ENCODE measurements around the gene AKNAD1.

Gene AKNAD1

GRCh38 chr1:108801101-108801500 lies 55.8 kb downstream of the AKNAD1 start:
- no peaks in the 10 kb centered on the region for H3K79me2 ChIP-seq (ENCODE audit: low read length)
- H3K9ac ChIP-seq (ENCODE audit: low read length) = no peak overlapping the region
- H3K9me2 ChIP-seq (replicated peaks; ENCODE audit: insufficient read depth, low read length) = no peaks in the 10 kb centered on the region
- H3K36me3 ChIP-seq (replicated peaks; ENCODE audit: insufficient read depth, low read length) = no peaks in the 10 kb centered on the region
- H3K4me3 ChIP-seq (ENCODE audit: low read length) = no peak overlapping the region
- H3K9me3 ChIP-seq (replicated peaks; ENCODE audit: insufficient read depth, low read length) = no peaks in the 10 kb centered on the region
- no peak overlapping the region for H3K4me2 ChIP-seq (ENCODE audit: low read depth, low read length)
- no peak for DNase-seq
- H3F3A ChIP-seq (ENCODE audit: insufficient read depth, low read length) = no peaks in the 10 kb centered on the region
- no peak overlapping the region for H3K27ac ChIP-seq (ENCODE audit: low read length)
- no peak for TF ChIP-seq CTCF (IDR thresholded peaks at IDR 0.05; ENCODE audit: low read length)
- no peak for TF ChIP-seq EZH2phosphoT487 (IDR thresholded peaks at IDR 0.05; ENCODE audit: low read length)
- no peak for TF ChIP-seq EZH2 (optimal IDR thresholded peaks at IDR 0.05; ENCODE audit: low read depth, low read length)
- no peaks in the 10 kb centered on the region for H3K27me3 ChIP-seq (replicated peaks; ENCODE audit: insufficient read depth, low read length)
- no peak overlapping the region for H2AFZ ChIP-seq (ENCODE audit: low read length)
- H3K4me1 ChIP-seq (ENCODE audit: low read length) = no peaks in the 10 kb centered on the region
- H4K20me1 ChIP-seq (ENCODE audit: insufficient read depth, low read length) = no peaks in the 10 kb centered on the region

- H3K4me2 ChIP-seq (ENCODE audit: low read depth, low read length) = no peak overlapping the region
- H4K20me1 ChIP-seq (ENCODE audit: insufficient read depth, low read length) = no peaks in the 10 kb centered on the region
- H3K9me3 ChIP-seq (replicated peaks; ENCODE audit: insufficient read depth, low read length) = no peaks in the 10 kb centered on the region
- H3K27ac ChIP-seq (ENCODE audit: low read length) = no peak overlapping the region
- no peaks in the 10 kb centered on the region for H3K79me2 ChIP-seq (ENCODE audit: low read length)
- TF ChIP-seq CTCF (IDR thresholded peaks at IDR 0.05; ENCODE audit: low read length) = no peak
- TF ChIP-seq EZH2 (optimal IDR thresholded peaks at IDR 0.05; ENCODE audit: low read depth, low read length) = no peak
- no peak for TF ChIP-seq EZH2phosphoT487 (IDR thresholded peaks at IDR 0.05; ENCODE audit: low read length)
- H3K4me3 ChIP-seq (ENCODE audit: low read length) = no peak overlapping the region
- no peaks in the 10 kb centered on the region for H3K27me3 ChIP-seq (replicated peaks; ENCODE audit: insufficient read depth, low read length)
- H3K4me1 ChIP-seq (ENCODE audit: low read length) = no peaks in the 10 kb centered on the region
- H3F3A ChIP-seq (ENCODE audit: insufficient read depth, low read length) = no peaks in the 10 kb centered on the region
- DNase-seq = no peak
- H2AFZ ChIP-seq (ENCODE audit: low read length) = no peak overlapping the region
- no peaks in the 10 kb centered on the region for H3K9me2 ChIP-seq (replicated peaks; ENCODE audit: insufficient read depth, low read length)
- no peaks in the 10 kb centered on the region for H3K36me3 ChIP-seq (replicated peaks; ENCODE audit: insufficient read depth, low read length)
- H3K9ac ChIP-seq (ENCODE audit: low read length) = no peak overlapping the region
Observed at GRCh38 chr1:108799001-108799400, 57.9 kb downstream of the AKNAD1 start.

GRCh38 chr1:108792420-108792819 lies 64.5 kb downstream of the AKNAD1 start:
- Histone ChIP-seq H3K9me2 (replicated peaks; ENCODE audit: insufficient read depth, low read length) (no peaks in the 10 kb centered on the region), H3K9ac (ENCODE audit: low read length) (no peak overlapping the region), H3K4me3 (ENCODE audit: low read length) (no peak overlapping the region), H3K27me3 (replicated peaks; ENCODE audit: insufficient read depth, low read length) (no peaks in the 10 kb centered on the region), H2AFZ (ENCODE audit: low read length) (no peak overlapping the region), H3F3A (ENCODE audit: insufficient read depth, low read length) (no peaks in the 10 kb centered on the region), H3K79me2 (ENCODE audit: low read length) (no peaks in the 10 kb centered on the region), H3K36me3 (replicated peaks; ENCODE audit: insufficient read depth, low read length) (no peaks in the 10 kb centered on the region), H3K9me3 (replicated peaks; ENCODE audit: insufficient read depth, low read length) (no peaks in the 10 kb centered on the region), H3K4me2 (ENCODE audit: low read depth, low read length) (no peak overlapping the region), H3K4me1 (ENCODE audit: low read length) (no peaks in the 10 kb centered on the region), H4K20me1 (ENCODE audit: insufficient read depth, low read length) (no peaks in the 10 kb centered on the region), H3K27ac (ENCODE audit: low read length) (no peak overlapping the region)
- no peak for TF ChIP-seq CTCF (IDR thresholded peaks at IDR 0.05; ENCODE audit: low read length)
- TF ChIP-seq EZH2 (optimal IDR thresholded peaks at IDR 0.05; ENCODE audit: low read depth, low read length) = no peak
- TF ChIP-seq EZH2phosphoT487 (IDR thresholded peaks at IDR 0.05; ENCODE audit: low read length) = no peak
- DNase-seq = no peak
